Common myeloid progenitor, CD34-positive (primary cell): ENCODE measurements around the gene SEMA4A.
A peak's percentile ranks its signal among the peaks of the same experiment; 100 is the strongest.
"Not testable (repeated sequence)": the region's sequence is repeated elsewhere in the genome, so short reads cannot be mapped to it uniquely, and the experiment has no call there.

ENCODE experiments used
- CTCF ChIA-PET: fragments of 350-600 bp; sonication (Branson Sonifier 250); formaldehyde crosslinking; loops from one replicate; lab custom pipeline; 2021; ENCODE audit warnings: antibody characterized with exemption; lab: Charles Lee
- POLR2A ChIA-PET: fragments of 350-600 bp; sonication (Branson Sonifier 250); formaldehyde crosslinking; loops from one replicate; lab custom pipeline; 2021; ENCODE audit warnings: antibody characterized with exemption; lab: Charles Lee
- DNase-seq, 3 donors: peaks; one replicate each; pipeline versions ENCODE4 v3.0.0 to v3.0.0-alpha.2; 2013
- H3K27ac ChIP-seq, 2 experiments: 1 replicate in 1 of 2; 2 replicates in 1 of 2; pipeline ENCODE4 v1.7.0; 2013; ENCODE audit warnings: inconsistent platforms in 2 of 2, low read length in 2 of 2, mild to moderate bottlenecking in 2 of 2, low read depth in 1 of 2, moderate library complexity in 1 of 2; ENCODE audit not compliant: severe bottlenecking in 2 of 2, insufficient read depth in 1 of 2, poor library complexity in 1 of 2
- H3K27me3 ChIP-seq, 5 experiments: replicated peaks in 2 of 5; 1 replicate in 3 of 5; 2 replicates in 2 of 5; pipeline versions ENCODE4 v1.6.1 to v1.7.0; 2013; ENCODE audit warnings: low read length in 4 of 5, mild to moderate bottlenecking in 2 of 5, moderate library complexity in 2 of 5, inconsistent platforms in 1 of 5; ENCODE audit not compliant: insufficient read depth in 5 of 5, control insufficient read depth in 4 of 5
- H3K36me3 ChIP-seq, 4 experiments: 1 replicate in 2 of 4; 2 replicates in 2 of 4; pipeline versions ENCODE4 v1.6.1 to v1.7.0; 2013; ENCODE audit warnings: low read length in 3 of 4, control low read depth in 1 of 4, mild to moderate bottlenecking in 1 of 4; ENCODE audit not compliant: control insufficient read depth in 4 of 4, insufficient read depth in 4 of 4
- H3K4me1 ChIP-seq, 4 experiments: 1 replicate in 3 of 4; 2 replicates in 1 of 4; pipeline versions ENCODE4 v1.6.1 to v1.7.1; 2013; ENCODE audit warnings: low read length in 3 of 4, mild to moderate bottlenecking in 3 of 4, control low read depth in 1 of 4, inconsistent platforms in 1 of 4, moderate library complexity in 1 of 4; ENCODE audit not compliant: control insufficient read depth in 4 of 4, insufficient read depth in 4 of 4; ENCODE audit errors: control extremely low read depth in 1 of 4
- H3K4me3 ChIP-seq, 7 experiments: 1 replicate in 4 of 7; 2 replicates in 3 of 7; pipeline versions ENCODE4 v1.5.1 to v1.7.0; 2013; ENCODE audit warnings: mild to moderate bottlenecking in 7 of 7, low read length in 6 of 7, moderate library complexity in 6 of 7, inconsistent platforms in 2 of 7, low read depth in 2 of 7, control low read depth in 1 of 7; ENCODE audit not compliant: insufficient read depth in 4 of 7, control insufficient read depth in 1 of 7; ENCODE audit errors: extremely low read depth in 1 of 7
- H3K9me3 ChIP-seq, 5 experiments: 1 replicate in 4 of 5; 2 replicates in 1 of 5; pipeline versions ENCODE4 v1.6.1 to v1.7.1; 2013; ENCODE audit warnings: low read length in 4 of 5, mild to moderate bottlenecking in 2 of 5, inconsistent platforms in 1 of 5, low read depth in 1 of 5, moderate library complexity in 1 of 5; ENCODE audit not compliant: control insufficient read depth in 4 of 5, insufficient read depth in 2 of 5; ENCODE audit errors: control extremely low read depth in 1 of 5
- WGBS: methylation state at CpG from one replicate; pipeline ENCODE4 v1.1.5; 2013; ENCODE audit not compliant: insufficient coverage; 5-methylcytosine and 5-hydroxymethylcytosine counted together

The SEMA4A gene

GRCh38 chr1:156114101-156114918 is 39.1 kb upstream of the SEMA4A start, which contains the start of gene LMNA:
TSS of gene LMNA (plus strand) at chr1:156114711. CDS start at chr1:156114919, 208 bp downstream.
- peaks cover 0 to 8% (median 0%) of the 10 kb centered on the region in 4 experiments for H3K36me3 ChIP-seq
- peak within 1 kb of the TSS; percentile 69 to 95 (median 90) for H3K4me3 ChIP-seq
- peak within 1 kb of the TSS in 1 of 2 experiments; percentile 86 for H3K27ac ChIP-seq
- peak; percentile 91 to 97 (median 96) for DNase-seq
- H3K27me3 ChIP-seq = peaks cover 0 to 54% (median 23%) of the 10 kb centered on the region in 5 experiments
- peaks cover 0 to 48% (median 37%) of the 10 kb centered on the region in 4 experiments for H3K4me1 ChIP-seq
- ChIA-PET POLR2A (interaction anchor here (0.8 to 3.6 kb wide), 9 partner anchors 8 to 17 kb away, joined by 3 to 27 read pairs (median 8); no protein-coding TSS in a partner anchor), CTCF (interaction anchor here (0.6 to 33.0 kb wide), 5 partner anchors 8 to 136 kb away, joined by 3 to 1191 read pairs (median 11); partner anchors contain the start of gene MEX3A)
- WGBS = under 1% methylated on average over 27 of the region's 37 CpGs
- no peaks in the 10 kb centered on the region for H3K9me3 ChIP-seq

GRCh38 chr1:156114919-156115513 is 38.4 kb upstream of the SEMA4A start:
- Histone ChIP-seq H3K36me3 (peaks cover 0 to 8% (median 0%) of the 10 kb centered on the region in 4 experiments), H3K27me3 (peaks cover 0 to 54% (median 23%) of the 10 kb centered on the region in 5 experiments), H3K27ac (peak overlapping the region in 1 of 2 experiments; percentile 86), H3K4me1 (peaks cover under 1 to 55% (median 44%) of the 10 kb centered on the region in 4 experiments), H3K4me3 (peak overlapping the region; percentile 69 to 95 (median 90)), H3K9me3 (no peaks in the 10 kb centered on the region)
- DNase-seq = no peak
- ChIA-PET CTCF (interaction anchor here (0.6 to 33.0 kb wide), 4 partner anchors 14 to 81 kb away, joined by 3 to 1191 read pairs (median 59); partner anchors contain the start of gene MEX3A), POLR2A (interaction anchor here (0.8 to 3.6 kb wide), 6 partner anchors 9 to 18 kb away, joined by 4 to 27 read pairs (median 8); no protein-coding TSS in a partner anchor)
- WGBS = 0% methylated on average over 34 of the region's 49 CpGs

- Histone ChIP-seq H3K4me1 (peaks cover 3 to 60% (median 49%) of the 10 kb centered on the region in 4 experiments), H3K36me3 (peaks cover 0 to 8% (median 0%) of the 10 kb centered on the region in 4 experiments), H3K9me3 (no peaks in the 10 kb centered on the region), H3K27me3 (peaks cover 0 to 54% (median 23%) of the 10 kb centered on the region in 5 experiments), H3K27ac (peak overlapping the region in 1 of 2 experiments; percentile 86), H3K4me3 (peak overlapping the region; percentile 69 to 95 (median 90))
- peak in 2 of 3 donors; percentile 39 to 48 for DNase-seq
- POLR2A ChIA-PET = interaction anchor here (1.1 to 3.6 kb wide), 6 partner anchors 8 to 19 kb away, joined by 8 to 27 read pairs (median 8); no protein-coding TSS in a partner anchor
- CTCF ChIA-PET = interaction anchor here (1.0 to 33.0 kb wide), 3 partner anchors 13 to 20 kb away, joined by 3 to 1191 read pairs (median 115); partner anchors contain the start of gene MEX3A
- 15% methylated on average over 16 of the region's 19 CpGs for WGBS
Observed at GRCh38 chr1:156115514-156116374, 37.6 kb upstream of the SEMA4A start.

- H3K36me3 ChIP-seq, H3K9me3 ChIP-seq, DNase-seq, H3K27ac ChIP-seq: not testable (repeated sequence)
- ChIA-PET CTCF (interaction anchor here (12.0 to 33.0 kb wide), 2 partner anchors 12 to 21 kb away, joined by 115 to 1191 read pairs; partner anchors contain the start of gene MEX3A), POLR2A (interaction anchor here (1.6 to 3.6 kb wide), 2 partner anchors 11 to 19 kb away, joined by 9 to 13 read pairs; no protein-coding TSS in a partner anchor)
- H3K4me3 ChIP-seq = peak overlapping the region in 5 of 7 experiments; percentile 0 to 95 (median 37)
- peaks cover 3 to 60% (median 49%) of the 10 kb centered on the region in 4 experiments for H3K4me1 ChIP-seq
- 100% methylated on average over 1 of the region's 5 CpGs for WGBS
- peaks cover 0 to 48% (median 23%) of the 10 kb centered on the region in 5 experiments for H3K27me3 ChIP-seq
Observed at GRCh38 chr1:156116731-156117130, 36.7 kb upstream of the SEMA4A start.

- peaks cover 0 to 41% (median 22%) of the 10 kb centered on the region in 5 experiments for H3K27me3 ChIP-seq
- no peaks in the 10 kb centered on the region for H3K9me3 ChIP-seq
- POLR2A ChIA-PET = no interaction called here
- no peak for DNase-seq
- H3K4me3 ChIP-seq = no peak overlapping the region
- peak overlapping the region in 1 of 2 experiments; percentile 29 for H3K27ac ChIP-seq
- WGBS = 100% methylated on average over 7 of the region's 13 CpGs
- peaks cover 0 to 8% (median 0%) of the 10 kb centered on the region in 4 experiments for H3K36me3 ChIP-seq
- peaks cover 3 to 56% (median 46%) of the 10 kb centered on the region in 4 experiments for H3K4me1 ChIP-seq
- CTCF ChIA-PET = interaction anchor here (12.0 to 33.0 kb wide), 2 partner anchors 11 to 22 kb away, joined by 115 to 1191 read pairs; partner anchors contain the start of gene MEX3A
Observed at GRCh38 chr1:156117414-156118176, 35.8 kb upstream of the SEMA4A start.
